Endometrium (tissue), 2 donors: ENCODE results near the gene RALGAPA2.

Experiments
- FAIRE-seq: peaks from 2 replicates; lab custom pipeline; 2012; peaks lifted over from hg19 to GRCh38; lab: Jason Lieb, UNC
- donor health status: control.
- donor health status: control.

The RALGAPA2 gene

DNA sequence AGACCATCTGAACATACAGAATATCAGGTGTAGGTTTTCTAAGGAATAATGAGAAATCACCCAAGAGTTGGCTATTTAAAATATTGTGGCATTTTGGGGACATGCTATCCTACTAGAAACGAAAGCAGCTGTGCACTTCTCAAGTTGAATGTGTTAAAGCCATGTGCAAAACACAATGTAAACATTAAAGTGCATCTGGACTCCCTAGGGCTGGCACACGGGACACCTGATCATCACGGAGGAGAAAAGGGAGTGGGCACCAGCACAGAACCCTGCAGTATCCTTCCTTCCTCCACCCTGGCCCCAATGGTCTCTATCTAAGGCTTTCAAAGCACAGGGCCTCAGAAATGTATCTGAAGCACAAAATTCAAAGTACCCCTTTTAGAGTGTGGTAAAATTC lies 250.3 kb downstream of the RALGAPA2 start:
- no peak for FAIRE-seq

DNA sequence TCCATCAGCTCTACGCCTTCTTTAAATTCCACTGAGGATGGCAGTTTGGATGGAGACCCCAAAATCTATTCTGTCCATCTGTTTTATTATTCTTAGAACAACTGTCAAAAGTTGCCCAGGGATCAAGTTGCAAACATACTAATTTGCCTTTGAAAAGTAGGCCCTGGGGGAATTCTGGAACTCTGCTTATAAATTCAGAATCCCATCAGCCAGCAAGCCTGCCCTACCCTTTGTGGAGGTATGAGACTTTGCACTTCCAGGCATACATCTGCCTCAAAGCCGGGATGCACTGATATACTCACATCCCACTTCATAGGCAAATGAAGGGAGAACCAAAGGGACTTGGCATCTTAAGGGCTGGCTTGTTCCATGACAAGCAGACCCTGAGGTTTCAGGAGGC lies 250.9 kb downstream of the RALGAPA2 start:
- no peak for FAIRE-seq

DNA sequence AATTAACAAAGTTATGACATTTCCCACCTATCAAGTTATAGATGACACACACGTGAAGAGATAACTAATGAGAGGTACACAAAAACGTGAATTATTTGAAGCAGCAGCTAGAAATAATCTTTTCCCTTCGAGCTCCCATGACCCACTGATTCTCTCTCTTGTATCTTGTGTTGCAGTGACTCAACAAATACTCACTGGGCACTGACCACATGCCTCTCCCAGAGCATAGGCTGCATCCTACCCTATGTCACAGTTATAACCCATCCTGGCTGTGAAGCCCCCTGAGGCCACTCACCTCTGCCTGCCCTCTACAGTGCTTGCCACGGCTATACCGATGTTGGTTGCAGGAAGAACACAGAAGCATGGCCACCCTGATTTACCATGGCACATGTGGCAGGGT lies 252.7 kb downstream of the RALGAPA2 start:
- no peak for FAIRE-seq

DNA sequence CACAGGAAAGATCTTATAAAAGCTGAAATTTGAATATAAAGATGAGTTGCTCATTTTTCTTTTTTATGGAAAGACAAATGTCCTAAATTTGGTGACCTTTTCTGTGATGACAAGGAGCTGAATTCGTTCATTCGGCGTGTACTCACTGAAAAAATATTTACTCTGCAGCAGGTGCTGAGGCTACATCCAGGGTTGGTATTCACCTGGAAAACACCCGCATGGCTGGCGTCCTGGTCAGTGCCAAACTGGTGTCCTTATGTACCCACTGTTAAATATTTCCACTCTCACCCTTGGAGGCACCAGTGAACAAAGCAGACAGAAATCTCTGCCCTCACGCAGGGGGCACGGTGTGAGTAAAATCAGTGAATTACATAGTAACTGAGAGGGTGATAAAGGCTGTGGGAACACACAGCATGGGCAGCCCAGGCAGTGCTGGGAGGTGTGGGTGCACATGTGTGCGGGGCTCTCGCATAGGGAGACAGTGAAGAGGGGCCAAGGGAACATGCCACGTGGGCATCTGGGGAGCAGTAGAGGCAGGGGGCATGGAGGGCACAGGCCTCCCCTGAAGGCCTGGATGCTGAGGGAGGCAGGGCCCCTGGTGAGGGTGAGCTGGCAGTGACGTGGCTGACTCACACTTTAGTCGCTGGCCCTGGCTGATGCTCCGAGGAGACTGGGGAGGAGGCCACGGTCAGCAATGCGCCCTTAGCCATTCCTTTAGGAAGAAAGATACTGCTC lies 254.9 kb downstream of the RALGAPA2 start:
- no peak for FAIRE-seq

DNA sequence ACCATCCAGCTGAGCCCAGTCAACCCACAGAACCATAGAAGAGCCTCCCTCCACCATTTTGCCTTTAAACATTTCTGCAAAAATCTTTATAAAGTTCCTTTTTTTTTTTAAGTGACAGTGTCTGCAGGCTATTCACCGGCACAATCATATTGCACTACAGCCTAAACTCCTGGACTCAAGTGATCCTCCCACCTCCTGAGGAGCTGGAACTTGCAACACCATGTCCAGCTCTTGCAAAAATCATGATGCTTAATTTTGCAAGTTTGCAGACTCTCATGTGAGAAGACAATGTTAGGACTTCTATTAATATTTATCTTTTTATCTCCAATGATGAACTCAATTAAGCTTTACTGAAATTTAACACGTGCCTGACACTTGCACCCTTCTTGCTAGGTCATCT lies 255.7 kb downstream of the RALGAPA2 start:
- FAIRE-seq = no peak

DNA sequence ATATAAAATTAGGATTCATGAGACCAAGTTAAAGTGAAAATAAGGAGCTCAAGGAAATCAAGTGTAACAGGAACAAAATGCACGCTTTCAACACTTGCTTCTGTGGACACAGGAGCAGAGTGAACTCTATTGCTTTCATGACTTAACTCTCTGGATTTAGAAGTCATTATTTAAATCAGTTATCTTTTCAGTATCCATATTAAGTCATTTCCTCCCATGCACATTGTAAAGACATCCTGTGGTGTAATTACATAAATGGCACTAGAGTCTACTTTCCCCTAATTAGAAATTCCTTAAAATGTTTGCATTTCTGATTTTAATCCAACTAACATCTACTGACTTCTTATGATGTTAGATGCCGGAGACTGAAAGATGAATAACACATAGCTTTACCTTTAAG lies 256.5 kb downstream of the RALGAPA2 start:
- no peak for FAIRE-seq

DNA sequence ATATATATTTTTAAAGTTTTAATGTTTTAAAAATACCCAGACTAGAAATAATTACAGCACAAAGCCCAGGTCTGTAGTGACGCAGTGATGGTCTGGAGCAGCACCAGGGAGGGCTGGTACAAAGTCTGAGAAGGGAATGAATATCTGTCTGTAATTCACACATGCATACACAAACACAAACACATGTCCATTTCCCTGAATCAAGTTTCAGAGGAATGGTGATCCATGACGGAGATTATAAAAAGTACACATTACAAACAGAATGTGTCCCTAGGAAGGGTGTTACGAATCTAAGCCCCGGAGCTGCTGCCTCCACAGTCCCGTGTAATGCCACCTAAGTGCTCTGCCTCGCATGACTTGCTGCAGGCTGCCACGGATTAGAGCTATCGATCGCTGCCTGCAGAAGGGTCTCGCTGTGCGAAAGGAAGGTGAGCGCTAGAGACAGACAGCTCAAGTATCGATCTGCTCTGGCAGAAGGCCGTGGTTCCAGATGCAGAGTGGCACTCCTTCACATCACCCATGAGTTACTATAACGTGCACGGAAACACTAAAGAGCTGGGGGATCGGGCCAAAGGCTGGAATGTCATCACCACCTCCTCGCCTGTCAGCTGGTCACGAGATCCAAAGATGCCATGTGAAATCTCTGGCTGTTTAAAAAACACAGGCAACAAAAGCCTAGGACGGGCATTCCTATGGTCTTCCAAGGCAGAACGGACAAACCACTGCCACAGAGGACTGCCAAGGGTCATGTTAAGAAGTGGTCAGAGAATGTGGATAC lies 257.4 kb downstream of the RALGAPA2 start:
- no peak for FAIRE-seq

DNA sequence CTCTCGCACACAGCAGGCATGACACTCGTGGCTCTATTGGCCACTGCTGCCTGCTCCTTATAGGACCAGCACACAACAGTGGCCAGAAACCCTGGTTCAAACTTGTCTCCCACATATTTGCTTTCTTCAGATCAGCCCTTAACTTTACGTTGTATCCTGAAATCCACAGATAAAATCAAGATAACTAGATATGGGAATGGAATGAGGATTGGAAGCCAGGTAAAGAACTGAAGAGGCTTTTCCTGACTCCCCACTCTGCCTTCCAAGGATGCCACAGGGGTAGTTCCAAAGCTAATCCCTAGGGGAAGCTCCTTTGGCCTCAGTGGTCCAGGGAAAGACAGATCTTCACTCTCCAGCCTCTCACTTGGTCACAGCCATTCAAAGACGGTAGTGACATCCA lies 258.1 kb downstream of the RALGAPA2 start:
- FAIRE-seq = no peak

DNA sequence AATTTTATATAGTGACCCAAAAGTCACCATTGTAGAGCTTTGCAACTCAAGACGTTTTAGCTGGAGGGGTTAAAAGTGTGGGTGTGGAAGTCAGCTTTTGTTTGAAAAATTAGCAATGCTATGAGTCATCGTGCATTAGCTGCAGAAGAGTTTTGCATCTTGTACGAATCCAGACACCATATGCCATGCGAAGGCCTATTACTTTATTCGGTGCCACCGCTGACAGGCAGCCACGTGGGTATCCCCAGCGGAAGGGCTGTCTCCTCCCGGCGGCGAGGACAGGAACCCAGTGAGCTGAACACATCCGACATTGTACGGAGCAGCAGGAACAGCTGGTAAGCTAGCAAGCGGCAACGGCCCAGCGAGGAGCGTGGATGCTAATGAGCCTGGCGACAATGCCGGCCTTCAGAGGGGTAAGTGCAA lies 260.2 kb downstream of the RALGAPA2 start:
- no peak for FAIRE-seq

DNA sequence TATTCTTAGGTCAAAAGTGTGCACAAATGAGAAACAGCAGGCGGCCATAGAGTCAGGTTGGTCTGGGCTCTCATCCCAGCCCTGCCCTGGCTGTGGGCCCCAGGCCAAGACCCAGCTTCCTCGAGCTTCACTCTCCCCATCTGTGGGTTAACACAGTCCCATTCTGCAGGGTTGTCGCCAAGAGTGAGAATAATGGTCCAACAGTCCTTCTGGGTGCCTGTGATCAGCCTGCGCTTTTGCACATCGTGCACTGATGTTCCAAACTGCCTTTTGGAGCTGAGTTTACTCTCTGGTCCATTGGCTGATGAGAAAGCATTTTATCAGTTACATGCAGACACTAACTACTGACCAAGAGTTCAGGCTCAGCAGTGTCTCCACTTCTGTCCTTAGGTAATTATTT lies 261.9 kb downstream of the RALGAPA2 start:
- no peak for FAIRE-seq

DNA sequence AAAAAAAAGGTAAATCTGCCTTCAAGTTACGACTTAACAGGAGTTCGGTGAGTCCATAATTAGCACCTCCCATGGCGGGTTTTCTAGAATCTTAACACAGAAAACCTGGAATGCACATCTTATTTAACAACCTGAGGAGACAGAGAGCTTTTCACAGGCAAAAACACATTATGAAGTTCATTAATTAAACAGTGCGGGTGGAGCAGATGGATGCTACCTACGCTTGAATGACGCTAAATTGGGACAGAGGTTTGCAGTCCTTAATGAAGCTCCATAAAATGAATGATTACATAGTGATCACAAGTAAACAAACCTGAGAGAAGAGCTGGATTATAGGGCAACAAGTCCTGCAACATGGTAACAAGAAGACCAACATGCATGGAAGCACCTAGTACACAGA lies 263.6 kb downstream of the RALGAPA2 start:
- no peak for FAIRE-seq

DNA sequence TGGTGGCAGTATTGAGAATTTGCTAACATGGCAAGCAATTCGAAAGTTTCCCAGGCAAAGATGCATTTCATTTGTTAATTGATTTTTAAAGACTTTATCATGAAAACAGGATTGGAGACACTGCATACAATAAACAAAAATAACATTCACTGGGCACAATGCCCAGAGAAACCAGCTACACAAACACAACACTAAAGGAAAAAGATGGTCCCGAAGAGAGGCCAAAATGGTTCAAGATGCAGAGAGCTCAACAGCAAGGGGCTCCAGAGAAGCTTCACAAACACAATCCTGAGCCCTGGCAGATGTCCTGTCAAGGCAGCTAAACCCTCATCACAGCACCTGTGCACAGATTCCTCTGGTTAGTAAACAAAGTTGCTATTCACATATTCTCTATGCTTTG lies 265.2 kb downstream of the RALGAPA2 start:
- FAIRE-seq = no peak

DNA sequence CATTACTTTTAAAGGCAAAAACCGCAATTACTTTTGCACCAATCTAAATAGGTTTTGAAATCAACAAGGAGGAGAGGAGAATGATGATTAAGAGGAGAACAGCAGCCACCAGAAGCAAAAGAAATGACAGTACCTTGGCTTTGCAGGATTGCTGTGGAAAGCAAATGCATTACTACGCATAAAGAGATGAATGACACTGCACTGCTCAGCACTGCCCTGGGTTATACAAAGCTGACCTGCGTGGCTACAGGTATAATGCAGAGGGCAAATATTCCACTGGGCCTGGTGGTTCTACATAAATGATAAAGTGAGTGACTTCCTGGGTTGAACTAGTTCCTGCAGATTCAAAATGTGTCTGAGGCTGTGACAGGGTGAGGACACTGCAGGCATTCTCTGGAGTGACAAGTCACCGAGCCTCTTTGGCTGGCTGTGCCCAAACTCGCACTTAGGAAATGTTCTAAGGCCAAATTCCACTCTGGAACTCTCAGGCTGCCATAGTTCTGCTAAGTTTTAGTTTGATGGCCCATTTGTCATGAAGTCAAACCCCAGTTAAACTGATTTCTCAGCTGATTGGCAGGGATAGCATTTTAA lies 265.9 kb downstream of the RALGAPA2 start:
- no peak for FAIRE-seq

DNA sequence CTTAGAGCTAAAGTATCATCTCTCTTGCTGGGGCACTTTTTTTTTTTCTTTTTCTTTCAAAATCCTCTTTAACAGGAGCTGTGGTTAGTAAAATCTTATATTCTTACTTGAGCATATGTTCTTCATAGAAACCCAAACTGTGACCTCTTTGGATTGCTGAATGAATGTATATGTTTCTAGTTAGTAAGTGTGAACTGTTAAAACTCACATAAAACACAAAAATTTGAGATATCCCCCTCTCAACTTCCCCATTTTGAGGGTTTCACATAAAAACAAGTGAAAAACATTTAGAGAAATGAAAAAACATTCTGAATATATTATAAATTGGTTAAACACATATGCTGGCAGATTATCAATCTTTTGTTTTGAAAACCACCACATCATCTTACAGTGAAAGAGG lies 266.4 kb downstream of the RALGAPA2 start:
- no peak for FAIRE-seq

DNA sequence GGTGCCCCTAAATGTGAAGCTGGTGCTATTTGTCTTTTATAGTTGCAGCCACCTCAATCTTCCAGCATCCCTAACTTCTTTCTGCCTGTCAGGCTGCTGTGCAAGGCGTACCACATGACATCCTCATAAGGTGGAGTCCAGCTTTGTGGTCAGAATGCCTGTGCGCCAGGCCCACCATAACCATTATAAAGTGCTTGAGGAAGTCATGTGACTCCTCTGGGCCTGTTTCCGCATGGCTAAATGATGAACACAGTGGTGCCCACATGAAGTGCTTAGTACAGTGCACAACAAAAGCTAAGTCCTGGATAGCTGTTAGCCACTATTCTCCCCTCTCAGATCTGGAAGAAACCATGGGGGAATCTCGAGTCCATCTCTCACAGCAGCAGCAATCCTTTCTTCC lies 268.9 kb downstream of the RALGAPA2 start:
- no peak for FAIRE-seq

DNA sequence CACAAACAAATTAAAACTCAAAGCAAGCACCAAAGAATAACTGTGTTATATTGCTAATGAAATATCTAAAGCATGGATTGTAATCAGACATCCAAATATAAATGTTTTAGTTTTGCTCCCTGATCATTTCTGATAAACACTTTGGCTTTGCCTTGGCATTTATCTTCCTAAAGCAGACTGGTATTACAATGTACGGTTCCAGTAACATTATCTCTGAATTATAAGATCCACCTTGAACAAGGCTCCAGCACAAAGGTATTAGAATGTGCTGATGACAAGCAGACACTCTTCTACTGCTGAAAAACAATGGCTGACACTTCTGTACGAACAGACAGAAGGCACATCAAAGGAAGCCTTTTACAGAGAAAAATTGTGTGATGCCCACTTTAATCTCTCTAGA lies 270.0 kb downstream of the RALGAPA2 start:
- FAIRE-seq = no peak

DNA sequence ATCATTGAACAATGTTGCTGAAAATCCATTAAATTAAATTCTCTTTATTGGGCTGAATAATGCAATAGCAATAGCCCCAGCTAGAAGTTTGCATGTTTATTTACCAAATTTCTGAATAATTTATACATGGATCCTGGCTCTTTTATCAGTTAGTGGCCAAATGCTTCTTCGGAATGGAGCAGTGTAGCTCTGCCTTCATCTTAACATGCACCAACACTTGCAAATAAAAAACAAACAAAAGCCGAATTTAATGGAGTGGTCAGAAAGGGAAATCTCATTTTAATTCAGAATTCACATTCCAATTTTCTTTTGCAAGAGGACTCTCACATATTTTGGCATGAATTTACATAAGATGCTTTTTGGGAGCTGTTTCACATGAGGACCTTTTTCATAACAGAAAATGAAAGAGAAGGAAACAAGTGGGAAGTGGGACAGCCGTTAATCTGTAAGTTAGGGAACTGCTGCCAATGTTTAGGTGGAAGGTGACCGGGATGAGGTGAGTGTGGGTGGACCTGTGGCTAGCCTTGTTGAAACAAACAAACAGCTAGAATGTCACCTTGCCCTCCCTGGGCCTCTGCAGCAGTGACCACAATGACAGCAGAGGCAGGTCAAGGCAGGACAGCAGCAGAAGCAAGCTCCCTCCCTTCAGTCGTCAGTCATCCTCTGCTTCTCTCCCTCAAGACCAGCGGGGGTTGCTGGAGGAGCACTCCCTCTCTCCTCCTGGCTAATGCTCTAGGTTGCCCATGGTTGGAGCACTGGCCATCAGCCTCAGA lies 271.4 kb downstream of the RALGAPA2 start:
- no peak for FAIRE-seq

DNA sequence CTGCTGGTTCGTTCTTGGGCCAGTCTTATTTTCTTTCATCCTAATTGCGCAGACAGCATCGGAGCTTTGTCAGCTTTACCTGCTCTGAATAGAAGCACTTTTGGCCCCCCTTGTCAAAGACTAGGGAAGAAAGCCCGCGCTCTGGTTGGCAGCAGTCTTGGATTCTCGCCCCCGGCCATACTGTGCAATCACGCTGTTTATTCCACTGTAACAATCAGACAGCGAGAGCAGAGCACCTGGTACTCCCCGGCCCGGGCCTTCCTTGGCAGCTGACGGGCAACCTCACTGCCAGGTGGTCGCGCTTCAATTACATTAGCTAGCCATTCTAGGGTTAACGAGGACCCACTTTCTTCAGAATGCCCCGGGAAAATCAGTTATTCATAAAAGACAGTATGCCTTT lies 272.0 kb downstream of the RALGAPA2 start:
- no peak for FAIRE-seq

DNA sequence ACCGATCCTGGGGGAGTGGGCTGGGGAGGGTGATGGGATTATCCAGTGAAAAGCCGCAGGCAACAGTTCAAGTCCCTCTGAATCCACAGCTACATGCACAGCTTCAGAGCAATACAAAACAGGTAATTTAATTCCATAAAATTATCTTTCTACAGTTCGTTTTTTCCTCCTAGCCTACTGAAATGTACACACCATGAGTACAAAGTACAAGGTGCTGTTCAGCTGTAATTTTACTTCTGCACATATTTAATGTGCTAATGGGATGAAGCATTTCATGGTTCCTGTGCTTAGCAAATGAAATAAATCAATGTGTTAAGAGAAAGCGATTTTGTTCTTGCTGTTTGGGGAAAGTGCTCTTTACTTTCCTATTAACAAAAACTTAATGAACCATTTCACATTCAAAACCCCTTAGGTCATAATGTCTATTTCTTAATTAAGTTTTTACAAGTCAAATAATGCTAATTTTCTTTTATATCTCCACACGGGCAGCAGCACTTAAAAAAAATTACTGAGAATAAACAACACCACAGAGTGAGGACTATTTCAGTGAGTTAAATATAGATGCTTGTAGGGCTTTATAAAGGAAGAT lies 272.7 kb downstream of the RALGAPA2 start:
- FAIRE-seq = no peak

DNA sequence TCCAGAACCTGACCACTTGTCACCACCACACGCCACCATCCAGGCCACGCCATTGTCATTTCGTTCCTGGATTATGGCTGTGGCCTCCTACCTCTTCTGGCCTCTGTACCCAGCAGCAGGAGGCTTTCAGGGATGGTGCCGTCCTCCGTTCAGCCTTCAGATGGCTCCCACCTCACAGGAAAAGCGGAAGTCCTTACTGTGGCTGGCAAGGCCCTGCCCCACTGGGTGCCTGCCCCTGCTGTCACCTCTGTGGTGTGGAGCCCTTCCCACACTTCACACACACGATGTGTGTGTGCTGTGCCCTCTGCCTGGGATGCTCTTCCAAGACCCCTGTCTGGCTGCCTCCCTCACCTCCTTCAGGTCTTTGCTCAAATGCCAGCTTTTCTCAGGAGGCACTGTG lies 275.1 kb downstream of the RALGAPA2 start:
- no peak for FAIRE-seq

DNA sequence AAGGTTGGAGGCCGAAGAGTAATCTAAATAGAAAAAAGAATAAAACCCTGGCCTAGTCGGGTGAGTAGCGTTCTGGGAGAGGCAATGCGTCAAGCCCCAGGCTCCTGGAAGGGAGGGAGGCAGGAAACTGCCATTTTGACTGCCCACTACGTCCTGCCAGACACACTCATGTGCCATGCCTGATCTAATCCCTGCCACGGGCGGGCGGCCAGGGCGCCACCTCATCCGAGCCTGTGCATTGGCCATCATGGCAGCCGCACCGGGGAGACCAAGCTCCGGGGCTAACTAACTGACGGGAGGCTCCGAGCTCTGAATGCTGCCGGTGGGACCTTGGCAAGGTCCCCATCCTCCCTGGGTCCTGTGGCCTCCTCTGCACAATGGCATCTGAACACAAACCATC lies 275.8 kb downstream of the RALGAPA2 start:
- FAIRE-seq = no peak

DNA sequence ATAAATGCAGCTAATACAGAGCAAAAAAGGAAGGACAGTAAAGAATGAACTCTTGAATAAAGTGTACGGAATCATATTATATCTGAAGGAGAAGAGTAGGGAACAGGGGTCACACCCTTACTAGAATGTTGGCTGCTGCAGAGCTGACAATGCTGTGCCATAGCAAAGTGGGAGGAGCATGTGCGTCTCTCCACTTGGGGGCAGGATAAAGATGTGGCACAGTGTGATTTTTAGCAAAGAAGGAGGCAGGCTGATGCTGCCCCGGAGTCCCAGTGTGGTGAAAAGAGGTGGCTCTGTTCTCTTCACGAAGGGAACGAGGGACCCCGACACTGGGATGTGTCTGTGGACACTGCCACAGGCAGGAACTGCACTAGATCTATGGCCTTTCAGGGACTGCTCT lies 277.0 kb downstream of the RALGAPA2 start:
- FAIRE-seq = no peak
